Glutamatergic neuron (in vitro differentiated cells): ENCODE data around the gene NEK10. TPM values are rescaled to one million over a fixed set of nuclear protein-coding genes. Genes with fewer than 3 reads are reported as not detected.

ENCODE experiments used
- total RNA-seq: library from RNA; stranded (reverse); fragmentation: NEBNext Ultra II Directional; extraction: Animal tissue kit (Norgen Biotek cat#: 25700); gene quantifications from one replicate; pipeline ENCODE4 v1.2.1, GENCODE V29; 2021; ENCODE audit not compliant: unreplicated experiment

NEK10 gene
- total RNA-seq, 1 donor from 2014 or later, result 1.5 TPM

Other genes starting within 250 kb of the NEK10 start
- gene SLC4A7, start 115.0 kb upstream of the NEK10 start, total RNA-seq, result 67.0 TPM